ENCODE results near the gene ELOVL1. TPM values are rescaled to one million over a fixed set of nuclear protein-coding genes. Genes with fewer than 3 reads are reported as not detected.
A peak's percentile ranks its signal among the peaks of the same experiment; 100 is the strongest.

ELOVL1 gene
- total and polyA plus RNA-seq, 8 donors: 64.9 to 144 (median 80.8) TPM

GRCh38 chr1:43381612-43382011 is 13.8 kb upstream of the ELOVL1 start:
- DNase-seq (no peak), ATAC-seq (peak; percentile 52)
- no peak for TF ChIP-seq CTCF (IDR thresholded peaks at IDR 0.05)
- Histone ChIP-seq H3K27me3 (no peaks in the 10 kb centered on the region), H3K27ac (peak overlapping the region in 1 of 2 donors; percentile 73), H3K4me1 (peaks cover 0 to 26% of the 10 kb centered on the region in 2 donors), H3K36me3 (peaks cover 10 to 70% of the 10 kb centered on the region in 2 donors), H3K9me3 (no peaks in the 10 kb centered on the region), H3K4me3 (no peak overlapping the region)
- intact Hi-C loops (cut with DNase I): loop anchor here in 1 of 2 donors (10.0 kb wide), 1 partner anchor 147 kb away; no protein-coding TSS in a partner anchor

- Histone ChIP-seq H3K27ac (no peak overlapping the region), H3K4me3 (no peak overlapping the region), H3K36me3 (peaks cover 0 to 49% of the 10 kb centered on the region in 2 donors), H3K27me3 (no peaks in the 10 kb centered on the region), H3K9me3 (no peaks in the 10 kb centered on the region), H3K4me1 (peaks cover 0 to 26% of the 10 kb centered on the region in 2 donors)
- intact Hi-C loops (cut with DNase I): no loop called here
- no peak for ATAC-seq
- TF ChIP-seq CTCF (IDR thresholded peaks at IDR 0.05): no peak
- DNase-seq: no peak
Observed at GRCh38 chr1:43379476-43379875, 11.7 kb upstream of the ELOVL1 start.

GRCh38 chr1:43377831-43378230 is 10.0 kb upstream of the ELOVL1 start:
- Histone ChIP-seq H3K27me3 (no peaks in the 10 kb centered on the region), H3K4me1 (peaks cover 0 to 37% of the 10 kb centered on the region in 2 donors), H3K27ac (no peak overlapping the region), H3K36me3 (peaks cover 0 to 33% of the 10 kb centered on the region in 2 donors), H3K4me3 (no peak overlapping the region), H3K9me3 (no peaks in the 10 kb centered on the region)
- intact Hi-C loops (cut with DNase I): no loop called here
- no peak for TF ChIP-seq CTCF (IDR thresholded peaks at IDR 0.05)
- no peak for ATAC-seq
- DNase-seq: no peak

GRCh38 chr1:43376723-43377235 is 9.0 kb upstream of the ELOVL1 start:
- ATAC-seq: peak; percentile 88
- Histone ChIP-seq H3K9me3 (no peaks in the 10 kb centered on the region), H3K4me3 (no peak overlapping the region), H3K4me1 (peaks cover 0 to 33% of the 10 kb centered on the region in 2 donors), H3K36me3 (peaks cover 0 to 22% of the 10 kb centered on the region in 2 donors), H3K27me3 (no peaks in the 10 kb centered on the region), H3K27ac (peak overlapping the region in 1 of 2 donors; percentile 10)
- intact Hi-C loops (cut with DNase I): no loop called here
- DNase-seq: no peak
- TF ChIP-seq CTCF (IDR thresholded peaks at IDR 0.05): no peak

GRCh38 chr1:43373066-43373940 is 5.5 kb upstream of the ELOVL1 start:
- no peaks in the 10 kb centered on the region for H3K36me3 ChIP-seq
- ATAC-seq: peak; percentile 19
- TF ChIP-seq CTCF (IDR thresholded peaks at IDR 0.05): no peak
- peaks cover 8 to 41% of the 10 kb centered on the region in 2 donors for H3K4me1 ChIP-seq
- no peak overlapping the region for H3K4me3 ChIP-seq
- H3K27ac ChIP-seq: peak overlapping the region; percentile 26 to 48
- no peak for DNase-seq
- no peaks in the 10 kb centered on the region for H3K27me3 ChIP-seq
- intact Hi-C loops (cut with DNase I): no loop called here
- H3K9me3 ChIP-seq: no peaks in the 10 kb centered on the region
